ENCODE data around the gene OTULINL. TPM values are rescaled to one million over a fixed set of nuclear protein-coding genes. Genes with fewer than 3 reads are reported as not detected.

The OTULINL gene
- total and polyA plus RNA-seq, 4 donors, result 0.82 to 4.1 (median 1.6) TPM

GRCh38 chr5:14579731-14580397, 1.7 kb upstream of the OTULINL start:
- TF ChIP-seq ZBTB33 (IDR thresholded peaks at IDR 0.05) (no peak), NR2F2 (IDR thresholded peaks at IDR 0.05) (no peak), HNF4A (conservative IDR thresholded peaks at IDR 0.05) (no peak), CTCF (IDR thresholded peaks at IDR 0.05; ENCODE audit: low read depth, low read length, missing input control) (no peak), RXRA (IDR thresholded peaks at IDR 0.05) (no peak), TAF1 (conservative IDR thresholded peaks at IDR 0.05) (no peak), FOXA2 (IDR thresholded peaks at IDR 0.05) (no peak)
- no peak for DNase-seq (ENCODE audit: low spot score)
- no peak overlapping the region for H3K4me3 ChIP-seq (ENCODE audit: low read depth in 1 of 3, low read length in 3 of 3)
- peaks cover 0 to 3% (median 0%) of the 10 kb centered on the region in 4 donors for H3K27me3 ChIP-seq (ENCODE audit: control insufficient read depth in 4 of 4, insufficient read depth in 4 of 4, low read length in 3 of 4)
- no peak overlapping the region for H3K27ac ChIP-seq (ENCODE audit: low read depth in 1 of 2, low read length in 2 of 2)
- H3K36me3 ChIP-seq (ENCODE audit: control insufficient read depth in 4 of 4, insufficient read depth in 3 of 4, low read depth in 1 of 4, low read length in 3 of 4), result no peaks in the 10 kb centered on the region
- H3K9me3 ChIP-seq (ENCODE audit: control insufficient read depth in 4 of 4, low read length in 3 of 4), result no peaks in the 10 kb centered on the region
- H3K9ac ChIP-seq (ENCODE audit: low read depth in 1 of 2, low read length in 2 of 2), result no peak overlapping the region
- peaks cover 3 to 13% (median 5%) of the 10 kb centered on the region in 4 donors for H3K4me1 ChIP-seq (ENCODE audit: control insufficient read depth in 4 of 4, insufficient read depth in 4 of 4, low read length in 3 of 4)
- 86% methylated on average over 4 of the region's 4 CpGs for WGBS

- Histone ChIP-seq H3K27ac (ENCODE audit: low read depth in 1 of 2, low read length in 2 of 2) (no peak overlapping the region), H3K36me3 (ENCODE audit: control insufficient read depth in 4 of 4, insufficient read depth in 3 of 4, low read depth in 1 of 4, low read length in 3 of 4) (no peaks in the 10 kb centered on the region), H3K4me3 (ENCODE audit: low read depth in 1 of 3, low read length in 3 of 3) (no peak overlapping the region), H3K27me3 (ENCODE audit: control insufficient read depth in 4 of 4, insufficient read depth in 4 of 4, low read length in 3 of 4) (peaks cover 0 to 3% (median 0%) of the 10 kb centered on the region in 4 donors), H3K9ac (ENCODE audit: low read depth in 1 of 2, low read length in 2 of 2) (no peak overlapping the region), H3K4me1 (ENCODE audit: control insufficient read depth in 4 of 4, insufficient read depth in 4 of 4, low read length in 3 of 4) (peaks cover 3 to 13% (median 5%) of the 10 kb centered on the region in 4 donors), H3K9me3 (ENCODE audit: control insufficient read depth in 4 of 4, low read length in 3 of 4) (no peaks in the 10 kb centered on the region)
- TF ChIP-seq ATF3 (IDR thresholded peaks at IDR 0.05) (no peak), NR2F2 (IDR thresholded peaks at IDR 0.05) (no peak), JUND (IDR thresholded peaks at IDR 0.05) (no peak), REST (IDR thresholded peaks at IDR 0.05) (no peak), HNF4A (conservative IDR thresholded peaks at IDR 0.05) (no peak), SP1 (IDR thresholded peaks at IDR 0.05) (no peak), RXRA (IDR thresholded peaks at IDR 0.05) (no peak), FOXA2 (IDR thresholded peaks at IDR 0.05) (no peak)
- WGBS, result 84% methylated on average over 6 of the region's 6 CpGs
- DNase-seq (ENCODE audit: low spot score), result no peak
These were observed 1.1 kb upstream of the OTULINL start for GRCh38 chr5:14580398-14581034.

Measured in liver (tissue), 9 donors.